HEK293 (cell line): ENCODE measurements around the gene MALSU1.
"Not testable (repeated sequence)": the region's sequence is repeated elsewhere in the genome, so short reads cannot be mapped to it uniquely, and the experiment has no call there.

ENCODE experiments used
- CTCF ChIA-PET: fragments of 350-600 bp; formaldehyde crosslinking; extraction: SDS; loops from one replicate; lab custom pipeline; 2021; ENCODE audit warnings: antibody characterized with exemption; lab: Yijun Ruan, JAX
- POLR2A ChIA-PET: fragments of 300-600 bp; formaldehyde crosslinking; extraction: SDS; loops from one replicate; lab custom pipeline; 2020; ENCODE audit warnings: antibody characterized with exemption, inconsistent platforms; lab: Yijun Ruan, JAX
- H3K27ac ChIP-seq: fragments of 200-500 bp; sonication (Bioruptor generic); 2 replicates; pipeline ENCODE4 v1.5.1; 2014; ENCODE audit warnings: low read depth, low read length, control low read depth, inconsistent platforms; ENCODE audit errors: extremely low read depth
- H3K36me3 ChIP-seq, 2 experiments: fragments of 200-500 bp in 1 of 2; sonication (Bioruptor generic) in 1 of 2; 1 replicate in 1 of 2; 2 replicates in 1 of 2; pipeline ENCODE4 v1.5.1; 2014 to 2017; ENCODE audit warnings: inconsistent platforms in 2 of 2, low read length in 2 of 2; ENCODE audit not compliant: control insufficient read depth in 2 of 2, insufficient read depth in 1 of 2
- H3K4me1 ChIP-seq: fragments of 200-500 bp; sonication (Bioruptor generic); 2 replicates; pipeline ENCODE4 v1.5.1; 2014; ENCODE audit warnings: mild to moderate bottlenecking, low read length, inconsistent platforms; ENCODE audit not compliant: control insufficient read depth, insufficient read depth
- H3K4me3 ChIP-seq: 2 replicates; pipeline ENCODE4 v1.5.1; 2011; ENCODE audit warnings: low read depth, mild to moderate bottlenecking, control low read depth, low read length, moderate library complexity
- H3K9me3 ChIP-seq: fragments of 200-500 bp; sonication (Bioruptor generic); 2 replicates; pipeline ENCODE4 v1.5.1; 2014; ENCODE audit warnings: low read depth, low read length, inconsistent platforms; ENCODE audit not compliant: control insufficient read depth, insufficient read depth
- KLF16 ChIP-seq: fragments of 450-650 bp; formaldehyde crosslinking; IDR thresholded peaks from 2 replicates; pipeline ENCODE4 v1.5.1; 2017; ENCODE audit warnings: missing biosample characterization, missing genetic modification characterization
- KLF7 ChIP-seq: fragments of 450-650 bp; formaldehyde crosslinking; IDR thresholded peaks from 2 replicates; pipeline ENCODE4 v1.5.1; 2016; ENCODE audit warnings: missing biosample characterization, missing genetic modification characterization, borderline replicate concordance
- OSR2 ChIP-seq: fragments of 450-650 bp; formaldehyde crosslinking; IDR thresholded peaks from 2 replicates; pipeline ENCODE4 v1.5.1; 2016; ENCODE audit warnings: missing biosample characterization, missing genetic modification characterization
- OVOL3 ChIP-seq: fragments of 450-650 bp; formaldehyde crosslinking; IDR thresholded peaks from 2 replicates; pipeline ENCODE4 v1.5.1; 2016; ENCODE audit warnings: missing biosample characterization, missing genetic modification characterization
- PRDM10 ChIP-seq: fragments of 450-650 bp; formaldehyde crosslinking; IDR thresholded peaks from 2 replicates; pipeline ENCODE4 v1.5.1; 2016; ENCODE audit warnings: missing biosample characterization, missing genetic modification characterization
- SP2 ChIP-seq: fragments of 450-650 bp; formaldehyde crosslinking; IDR thresholded peaks from 2 replicates; pipeline ENCODE4 v1.5.1; 2016; ENCODE audit warnings: missing biosample characterization, missing genetic modification characterization
- ZFP3 ChIP-seq: fragments of 450-650 bp; formaldehyde crosslinking; IDR thresholded peaks from 2 replicates; pipeline ENCODE4 v1.5.1; 2016; ENCODE audit warnings: low read depth, missing biosample characterization, missing genetic modification characterization
- ZNF24 ChIP-seq: fragments of 450-650 bp; formaldehyde crosslinking; IDR thresholded peaks from 2 replicates; pipeline ENCODE4 v1.5.1; 2016; ENCODE audit warnings: missing biosample characterization, missing genetic modification characterization
- ZNF266 ChIP-seq: fragments of 450-650 bp; formaldehyde crosslinking; IDR thresholded peaks from 2 replicates; pipeline ENCODE4 v1.5.1; 2016; ENCODE audit warnings: missing biosample characterization, missing genetic modification characterization, low read depth
- ZNF354C ChIP-seq: fragments of 450-650 bp; formaldehyde crosslinking; IDR thresholded peaks from 2 replicates; pipeline ENCODE4 v1.5.1; 2016; ENCODE audit warnings: missing biosample characterization, missing genetic modification characterization, low read depth, borderline replicate concordance
- ZNF394 ChIP-seq: fragments of 450-650 bp; formaldehyde crosslinking; IDR thresholded peaks from 2 replicates; pipeline ENCODE4 v1.5.1; 2016; ENCODE audit warnings: missing biosample characterization, missing genetic modification characterization, mild to moderate bottlenecking, moderate library complexity, borderline replicate concordance
- ZNF433 ChIP-seq: fragments of 450-650 bp; formaldehyde crosslinking; IDR thresholded peaks from 2 replicates; pipeline ENCODE4 v1.5.1; 2016; ENCODE audit warnings: missing biosample characterization, missing genetic modification characterization, low read depth
- ZNF48 ChIP-seq: fragments of 450-650 bp; formaldehyde crosslinking; IDR thresholded peaks from 2 replicates; pipeline ENCODE4 v1.5.1; 2016; ENCODE audit warnings: missing biosample characterization, missing genetic modification characterization
- ZNF549 ChIP-seq: fragments of 450-650 bp; IDR thresholded peaks from 2 replicates; pipeline ENCODE4 v1.5.1; 2018; ENCODE audit warnings: missing biosample characterization, missing genetic modification characterization, mild to moderate bottlenecking, inconsistent platforms, moderate library complexity
- ZNF558 ChIP-seq: fragments of 450-650 bp; formaldehyde crosslinking; IDR thresholded peaks from 2 replicates; pipeline ENCODE4 v1.5.1; 2016; ENCODE audit warnings: missing biosample characterization, missing genetic modification characterization
- ZNF629 ChIP-seq: fragments of 450-650 bp; formaldehyde crosslinking; IDR thresholded peaks from 2 replicates; pipeline ENCODE4 v1.5.1; 2017; ENCODE audit warnings: missing biosample characterization, missing genetic modification characterization
- ZNF707 ChIP-seq: fragments of 450-650 bp; formaldehyde crosslinking; IDR thresholded peaks from 2 replicates; pipeline ENCODE4 v1.5.1; 2016; ENCODE audit warnings: missing biosample characterization, missing genetic modification characterization
- ZSCAN16 ChIP-seq: fragments of 450-650 bp; formaldehyde crosslinking; IDR thresholded peaks from 2 replicates; pipeline ENCODE4 v1.5.1; 2016; ENCODE audit warnings: missing biosample characterization, missing genetic modification characterization
- ZSCAN4 ChIP-seq: fragments of 450-650 bp; formaldehyde crosslinking; IDR thresholded peaks from 2 replicates; pipeline ENCODE4 v1.5.1; 2017; ENCODE audit warnings: missing biosample characterization, missing genetic modification characterization
- ZXDB ChIP-seq: fragments of 450-650 bp; formaldehyde crosslinking; IDR thresholded peaks from 2 replicates; pipeline ENCODE4 v1.5.1; 2016; ENCODE audit warnings: missing biosample characterization, missing genetic modification characterization

The MALSU1 gene

DNA sequence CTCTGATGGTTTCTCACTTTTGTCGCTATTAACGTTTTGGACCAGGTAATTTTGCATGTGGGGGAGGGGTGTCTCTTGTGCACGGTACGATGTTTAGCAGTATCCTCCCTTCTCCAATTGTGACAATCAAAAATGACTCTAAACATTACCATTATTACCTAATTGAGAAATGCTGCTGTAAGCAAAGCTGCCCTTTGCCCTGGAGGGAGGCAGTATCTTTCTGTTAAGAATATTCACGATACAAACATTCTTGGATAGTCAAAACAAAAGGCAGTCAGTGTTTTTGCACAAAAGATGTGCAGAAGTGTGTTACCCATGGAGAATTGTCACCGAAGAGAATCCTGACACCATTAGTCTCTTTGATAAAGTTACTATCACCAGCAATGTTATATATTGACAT is 9.6 kb downstream of the MALSU1 start:
- CTCF ChIA-PET, result interaction anchor here (1.1 kb wide), 2 partner anchors 32 to 47 kb away, joined by 3 to 7 read pairs; no protein-coding TSS in a partner anchor
- peaks cover 52 to 80% of the 10 kb centered on the region in 2 experiments for H3K36me3 ChIP-seq
- POLR2A ChIA-PET, result interaction anchor here (0.5 to 1.3 kb wide), 2 partner anchors 9 to 133 kb away, joined by 4 to 5 read pairs; partner anchors contain the start of gene MALSU1

GRCh38 chr7:23312141-23312540 is 13.0 kb downstream of the MALSU1 start:
- CTCF ChIA-PET, H3K9me3 ChIP-seq, H3K4me3 ChIP-seq, POLR2A ChIA-PET, H3K27ac ChIP-seq: not testable (repeated sequence)
- H3K4me1 ChIP-seq, result peaks cover 18% of the 10 kb centered on the region
- peaks cover 41 to 76% of the 10 kb centered on the region in 2 experiments for H3K36me3 ChIP-seq

More for the DNA sequence above, 9.6 kb downstream of the MALSU1 start:
- no peak for TF ChIP-seq ZNF707
- TF ChIP-seq ZNF266 (tag by site-specific recombination), result no peak
- TF ChIP-seq ZNF558 (tag by site-specific recombination), result no peak
- TF ChIP-seq ZNF354C (tag by site-specific recombination), result no peak
- TF ChIP-seq SP2 (tag by site-specific recombination), result no peak
- no peak for TF ChIP-seq ZNF549 (tag by site-specific recombination)
- no peak for TF ChIP-seq ZSCAN16 (tag by site-specific recombination)
- no peak for TF ChIP-seq ZNF394
- TF ChIP-seq KLF16 (tag by site-specific recombination), result no peak
- no peak for TF ChIP-seq ZSCAN4
- no peak for TF ChIP-seq ZXDB (tag by site-specific recombination)
- TF ChIP-seq OSR2 (tag by site-specific recombination), result no peak
- TF ChIP-seq OVOL3, result no peak
- no peak for TF ChIP-seq ZFP3
- no peak for TF ChIP-seq ZNF48
- no peak for TF ChIP-seq PRDM10 (tag by site-specific recombination)
- TF ChIP-seq ZNF433 (tag by site-specific recombination), result no peak
- TF ChIP-seq ZNF24 (tag by site-specific recombination), result no peak
- TF ChIP-seq, all 188 proteins: peak for 0
- no peak overlapping the region for H3K4me3 ChIP-seq
- no peaks in the 10 kb centered on the region for H3K4me1 ChIP-seq
- H3K9me3 ChIP-seq, result no peaks in the 10 kb centered on the region
- no peak overlapping the region for H3K27ac ChIP-seq

- Histone ChIP-seq H3K27ac (peak overlapping the region; percentile 58; the same call in 1 of the 2 replicates), H3K9me3 (no peaks in the 10 kb centered on the region), H3K36me3 (peaks cover 37 to 72% of the 10 kb centered on the region in 2 experiments), H3K4me1 (peaks cover 18% of the 10 kb centered on the region), H3K4me3 (no peak overlapping the region)
- ChIA-PET CTCF (interaction anchor here (0.6 to 1.7 kb wide), 2 partner anchors 15 to 202 kb away, joined by 3 to 4 read pairs; no protein-coding TSS in a partner anchor), POLR2A (interaction anchor here (0.9 to 2.1 kb wide), 3 partner anchors 16 to 159 kb away, joined by 3 to 6 read pairs (median 4); partner anchors contain the start of gene MALSU1)
- TF ChIP-seq KLF7 (tag by site-specific recombination) (no peak), ZNF629 (0 out of 2 replicates have a peak, but pooled peaks have one; percentile 14), OSR2 (tag by site-specific recombination) (peak; percentile 49)
These were observed 16.2 kb downstream of the MALSU1 start for GRCh38 chr7:23315366-23315765.
